ENCODE measurements around the gene RBFOX2. TPM values are rescaled to one million over a fixed set of nuclear protein-coding genes. Genes with fewer than 3 reads are reported as not detected.
A peak's percentile ranks its signal among the peaks of the same experiment; 100 is the strongest.

RBFOX2 gene
- total and polyA plus RNA-seq, 2 experiments from 2014 or later = 88.8 to 131 TPM

GRCh38 chr22:35830305-35830704 lies 198.3 kb downstream of the RBFOX2 start:
- ATAC-seq = no peak
- no peak overlapping the region for H3K27ac ChIP-seq (ENCODE audit: low read depth)

More at GRCh38 chr22:35830305-35830704, 198.3 kb downstream of the RBFOX2 start:
- TF ChIP-seq CREB1 (CRISPR knock-in tag; IDR thresholded peaks at IDR 0.05; ENCODE audit: low read depth) = no peak
- no peak for TF ChIP-seq EZH2phosphoT487 (IDR thresholded peaks at IDR 0.05; ENCODE audit: unreplicated experiment)
- no peak for TF ChIP-seq EZH2 (IDR thresholded peaks at IDR 0.05; ENCODE audit: low read depth, unreplicated experiment)
- no peak for TF ChIP-seq NANOG (IDR thresholded peaks at IDR 0.05; ENCODE audit: borderline replicate concordance)
- TF ChIP-seq JUNB (IDR thresholded peaks at IDR 0.05; ENCODE audit: unreplicated experiment) = no peak
- no peak for TF ChIP-seq CTCF (conservative IDR thresholded peaks at IDR 0.05; ENCODE audit: low read depth in 2 of 2)
- no peak for TF ChIP-seq ETS1 (IDR thresholded peaks at IDR 0.05)
- TF ChIP-seq ZNF462 (CRISPR knock-in tag; IDR thresholded peaks at IDR 0.05) = no peak
- TF ChIP-seq STAT1 (IDR thresholded peaks at IDR 0.05; ENCODE audit: unreplicated experiment) = no peak
- no peak for TF ChIP-seq ZNF114 (CRISPR knock-in tag; IDR thresholded peaks at IDR 0.05)
- TF ChIP-seq POLR2AphosphoS5 (IDR thresholded peaks at IDR 0.05; ENCODE audit: low read depth) = no peak
- TF ChIP-seq ZNF331 (CRISPR knock-in tag; IDR thresholded peaks at IDR 0.05; ENCODE audit: low read depth) = no peak
- TF ChIP-seq, protein P1, sequence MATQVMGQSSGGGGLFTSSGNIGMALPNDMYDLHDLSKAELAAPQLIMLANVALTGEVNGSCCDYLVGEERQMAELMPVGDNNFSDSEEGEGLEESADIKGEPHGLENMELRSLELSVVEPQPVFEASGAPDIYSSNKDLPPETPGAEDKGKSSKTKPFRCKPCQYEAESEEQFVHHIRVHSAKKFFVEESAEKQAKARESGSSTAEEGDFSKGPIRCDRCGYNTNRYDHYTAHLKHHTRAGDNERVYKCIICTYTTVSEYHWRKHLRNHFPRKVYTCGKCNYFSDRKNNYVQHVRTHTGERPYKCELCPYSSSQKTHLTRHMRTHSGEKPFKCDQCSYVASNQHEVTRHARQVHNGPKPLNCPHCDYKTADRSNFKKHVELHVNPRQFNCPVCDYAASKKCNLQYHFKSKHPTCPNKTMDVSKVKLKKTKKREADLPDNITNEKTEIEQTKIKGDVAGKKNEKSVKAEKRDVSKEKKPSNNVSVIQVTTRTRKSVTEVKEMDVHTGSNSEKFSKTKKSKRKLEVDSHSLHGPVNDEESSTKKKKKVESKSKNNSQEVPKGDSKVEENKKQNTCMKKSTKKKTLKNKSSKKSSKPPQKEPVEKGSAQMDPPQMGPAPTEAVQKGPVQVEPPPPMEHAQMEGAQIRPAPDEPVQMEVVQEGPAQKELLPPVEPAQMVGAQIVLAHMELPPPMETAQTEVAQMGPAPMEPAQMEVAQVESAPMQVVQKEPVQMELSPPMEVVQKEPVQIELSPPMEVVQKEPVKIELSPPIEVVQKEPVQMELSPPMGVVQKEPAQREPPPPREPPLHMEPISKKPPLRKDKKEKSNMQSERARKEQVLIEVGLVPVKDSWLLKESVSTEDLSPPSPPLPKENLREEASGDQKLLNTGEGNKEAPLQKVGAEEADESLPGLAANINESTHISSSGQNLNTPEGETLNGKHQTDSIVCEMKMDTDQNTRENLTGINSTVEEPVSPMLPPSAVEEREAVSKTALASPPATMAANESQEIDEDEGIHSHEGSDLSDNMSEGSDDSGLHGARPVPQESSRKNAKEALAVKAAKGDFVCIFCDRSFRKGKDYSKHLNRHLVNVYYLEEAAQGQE (IDR thresholded peaks at IDR 0.05; ENCODE audit: unreplicated experiment) = no peak
- DNase-seq (ENCODE audit: low spot score) = no peak
- H3K4me3 ChIP-seq = no peak overlapping the region
- peaks cover 99% of the 10 kb centered on the region for H3K79me2 ChIP-seq (replicated peaks; ENCODE audit: insufficient read depth)
- Mint-ChIP-seq H3K4me1 (peaks cover 55% of the 10 kb centered on the region), H3K4me3 (no peak overlapping the region), H3K27ac (no peak overlapping the region), H3K36me3 (ENCODE audit: low read depth) (no peaks in the 10 kb centered on the region), H3K9me3 (no peaks in the 10 kb centered on the region), H3K27me3 (ENCODE audit: insufficient read depth, low read depth, poor library complexity) (peaks cover 4% of the 10 kb centered on the region)
- H3K9me2 ChIP-seq (ENCODE audit: insufficient read depth) = no peaks in the 10 kb centered on the region
- H3K4me1 ChIP-seq (ENCODE audit: insufficient read depth) = peaks cover 45% of the 10 kb centered on the region
- H2AFZ ChIP-seq = no peak overlapping the region
- H3K36me3 ChIP-seq (ENCODE audit: insufficient read depth) = no peaks in the 10 kb centered on the region
- H3K27me3 ChIP-seq (ENCODE audit: insufficient read depth) = no peaks in the 10 kb centered on the region
- peaks cover 10% of the 10 kb centered on the region; the same call in 1 of the 2 replicates for H4K20me1 ChIP-seq (replicated peaks; ENCODE audit: insufficient read depth)
- no peaks in the 10 kb centered on the region for H3F3A ChIP-seq (replicated peaks; ENCODE audit: low read depth)
- H3K4me2 ChIP-seq = peak overlapping the region; percentile 63

Data from GM23338 (cell line).